Adrenal gland (tissue), 12 donors: Measurements from ENCODE around the gene TRIM72. TPM values are rescaled to one million over a fixed set of nuclear protein-coding genes. Genes with fewer than 3 reads are reported as not detected.
"Not testable (repeated sequence)": the region's sequence is repeated elsewhere in the genome, so short reads cannot be mapped to it uniquely, and the experiment has no call there.

Source experiments
- DNase-seq, 7 donors: peaks; one replicate each; pipeline ENCODE4 v3.0.0-alpha.2; 2019 to 2020
- H3K27ac ChIP-seq, 5 donors: fragments of 200-600 bp; sonication (generic) in 4 of 5; 1 replicate in 3 of 5; 2 replicates in 2 of 5; pipeline versions ENCODE4 v1.5.1 to v1.8.0; 2016 to 2020; ENCODE audit warnings: mild to moderate bottlenecking in 1 of 5
- H3K27me3 ChIP-seq: fragments of 200-600 bp; 2 replicates; pipeline ENCODE4 v1.8.0; 2021
- H3K36me3 ChIP-seq, 2 donors: fragments of 200-600 bp; replicated peaks in 1 of 2; 1 replicate in 1 of 2; 2 replicates in 1 of 2; pipeline versions ENCODE4 v1.5.1 to v1.8.0; 2018 to 2022
- H3K4me1 ChIP-seq, 2 donors: fragments of 200-600 bp; replicated peaks in 1 of 2; 1 replicate in 1 of 2; 2 replicates in 1 of 2; pipeline versions ENCODE4 v1.5.1 to v1.8.0; 2018 to 2021
- H3K4me3 ChIP-seq, 4 donors: fragments of 200-600 bp; sonication (generic) in 3 of 4; one replicate each; pipeline ENCODE4 v1.5.1; 2016 to 2018
- H3K9me3 ChIP-seq, 3 donors: fragments of 200-600 bp; sonication (generic) in 1 of 3; replicated peaks in 1 of 3; 1 replicate in 2 of 3; 2 replicates in 1 of 3; pipeline versions ENCODE4 v1.5.1 to v1.8.0; 2016 to 2021
- CTCF ChIP-seq, 6 experiments: fragments of 450-650 bp in 4 of 6; fragments of 200-600 bp in 2 of 6; sonication (generic) in 1 of 6; IDR thresholded peaks; 1 replicate in 5 of 6; 2 replicates in 1 of 6; pipeline versions ENCODE4 v1.5.1 to v1.8.0; 2016 to 2021; ENCODE audit warnings: antibody characterized with exemption in 6 of 6, mild to moderate bottlenecking in 2 of 6, moderate library complexity in 1 of 6
- POLR2A ChIP-seq, 2 donors: fragments of 450-650 bp; IDR thresholded peaks; one replicate each; pipeline ENCODE4 v1.6.1; 2017; ENCODE audit warnings: antibody characterized with exemption in 2 of 2, mild to moderate bottlenecking in 2 of 2, moderate library complexity in 1 of 2
- WGBS, 4 donors: extraction: QIAGEN DNeasy Blood & Tissue Kit in 2 of 4; methylation state at CpG; one replicate each; pipeline versions ENCODE4 v1.1.5 to v1.1.7; 2013 to 2017; 5-methylcytosine and 5-hydroxymethylcytosine counted together
- intact Hi-C, 2 donors: fragments of 100-400 bp; cut with DNase I; formaldehyde crosslinking; loops; one replicate each; pipeline versions ENCODE4 v1.14.1 to v1.15.0; 2022 to 2023
- polyA plus RNA-seq, 3 donors: library from polyadenylated mRNA; stranded (reverse); fragments of 200-250 nt in 2 of 3; fragments of 350-450 nt in 1 of 3; fragmentation: Illumina TruSeq in 1 of 3; extraction: RNeasy Lipid Tissue Mini Kit (QIAGEN cat#74804) in 1 of 3; gene quantifications; one replicate each; pipeline ENCODE4 v1.2.3, GENCODE V29; 2013 to 2014
- total RNA-seq, 9 donors: library from RNA; depleted of rRNA in 4 of 9; stranded (reverse); fragments of >200 nt in 4 of 9; fragments of 120-200 nt in 1 of 9; fragmentation: NEBNext Ultra II Directional in 1 of 9; extraction: Animal tissue kit (Norgen Biotek cat#: 25700) in 1 of 9; gene quantifications; one replicate each; pipeline versions ENCODE4 v1.1.0 to v1.2.4, GENCODE V29; 2013 to 2023
- donor health status: healthy with polysubstance abuse.
- donor health status: Bipolar disorder and iron deficiency.
- donor health status: DM: yes; HTN: yes; CAD: no.
- donor health status: DM: no; HTN: no; CAD: no.
- donor health status: DM: no; HTN: no; CAD: no.
- donor health status: DM: yes; HTN: yes; CAD: no.

The TRIM72 gene
- total and polyA plus RNA-seq, 12 donors = 0.03 to 0.24 (median 0.06) TPM; not detected in 7

DNA sequence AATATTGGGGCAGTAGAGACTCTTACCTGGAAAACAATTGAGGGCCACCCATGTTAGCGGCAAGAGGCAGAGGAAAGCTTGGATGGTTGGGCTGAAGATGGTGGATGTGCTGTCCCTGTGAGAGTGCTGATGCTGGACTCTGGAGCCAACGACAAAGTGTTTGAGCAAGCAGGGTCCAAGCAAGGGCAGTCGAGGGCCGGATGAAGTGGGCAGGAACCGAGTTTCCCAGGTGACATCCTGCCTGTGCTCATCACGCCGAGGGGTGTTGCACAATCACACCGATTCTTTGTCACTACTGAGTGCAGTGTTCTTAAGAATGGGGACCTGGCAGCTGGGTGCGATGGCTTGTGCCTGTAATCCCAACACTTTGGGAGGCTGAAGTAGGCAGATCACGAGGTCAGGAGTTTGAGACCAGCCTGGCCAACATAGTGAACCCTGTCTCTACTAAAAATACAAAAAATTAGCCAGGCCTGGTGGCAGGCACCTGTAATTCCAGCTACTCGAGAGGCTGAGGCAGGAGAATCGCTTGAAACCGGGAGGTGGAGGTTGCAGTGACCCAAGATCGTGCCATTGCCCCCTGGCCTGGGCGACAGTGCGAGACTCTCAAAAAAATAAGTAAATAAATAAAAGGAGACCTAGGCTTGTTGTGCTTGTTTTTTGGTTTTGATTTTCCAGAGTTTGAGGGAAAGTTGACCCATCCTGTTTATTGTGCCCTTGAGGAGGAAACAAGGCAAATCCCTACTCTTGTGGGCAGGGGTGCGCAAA is 17.4 kb upstream of the TRIM72 start:
- Histone ChIP-seq H3K9me3 (no peaks in the 10 kb centered on the region), H3K4me3 (no peak overlapping the region), H3K27me3 (no peaks in the 10 kb centered on the region), H3K4me1 (peaks cover 0 to 2% of the 10 kb centered on the region in 2 donors), H3K27ac (no peak overlapping the region), H3K36me3 (peaks cover 0 to 59% of the 10 kb centered on the region in 2 donors)
- intact Hi-C loops = no loop called here
- 81 to 84% (median 84%) methylated on average over 14 to 17 of the region's 17 CpGs for WGBS, 4 donors
- no peak for DNase-seq
- TF ChIP-seq POLR2A (IDR thresholded peaks at IDR 0.05) = no peak
- no peak for TF ChIP-seq CTCF (IDR thresholded peaks at IDR 0.05)

GRCh38 chr16:31198207-31198882 is 15.6 kb upstream of the TRIM72 start:
- WGBS, 4 donors = 66 to 85% (median 75%) methylated on average over 3 to 7 of the region's 7 CpGs
- no peak for TF ChIP-seq POLR2A (IDR thresholded peaks at IDR 0.05)
- Histone ChIP-seq H3K36me3 (peaks cover 0 to 40% of the 10 kb centered on the region in 2 donors), H3K4me3 (no peak overlapping the region), H3K27me3 (no peaks in the 10 kb centered on the region), H3K27ac (no peak overlapping the region), H3K4me1 (peaks cover 0 to 11% of the 10 kb centered on the region in 2 donors), H3K9me3 (no peaks in the 10 kb centered on the region)
- intact Hi-C loops = no loop called here
- DNase-seq = no peak

- Histone ChIP-seq H3K9me3 (no peaks in the 10 kb centered on the region), H3K4me3 (no peak overlapping the region), H3K36me3 (peaks cover 0 to 28% of the 10 kb centered on the region in 2 donors), H3K4me1 (peaks cover 0 to 13% of the 10 kb centered on the region in 2 donors), H3K27me3 (no peaks in the 10 kb centered on the region), H3K27ac (no peak overlapping the region)
- TF ChIP-seq POLR2A (IDR thresholded peaks at IDR 0.05) (no peak), CTCF (IDR thresholded peaks at IDR 0.05) (no peak)
- 89 to 95% (median 91%) methylated on average over 5 of the region's 5 CpGs for WGBS, 4 donors
- intact Hi-C loops = loop anchor here in 1 of 2 donors (10.0 kb wide), 2 partner anchors 215 to 245 kb away; partner anchors contain the start of genes HSD3B7 and ZNF843
- no peak for DNase-seq
These were observed 14.4 kb upstream of the TRIM72 start for GRCh38 chr16:31199430-31200041.

DNA sequence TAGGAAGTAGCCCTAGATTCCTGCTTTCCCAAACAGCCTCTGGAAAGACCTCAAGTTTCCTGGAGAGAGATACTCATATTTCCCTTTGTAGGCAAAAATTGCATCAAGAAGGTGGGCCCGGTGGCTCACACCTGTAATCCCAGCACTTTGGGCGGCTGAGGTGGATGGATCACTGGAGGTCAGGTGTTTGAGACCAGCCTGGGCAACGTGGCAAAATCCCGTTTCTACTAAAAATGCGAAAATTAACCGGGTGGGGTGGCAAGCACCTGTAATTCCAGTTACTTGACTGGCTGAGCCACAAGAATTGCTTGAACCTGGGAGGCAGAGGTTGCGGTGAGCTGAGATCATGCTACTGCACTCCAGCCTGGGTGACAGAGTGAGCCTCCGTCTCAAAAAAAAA is 13.8 kb upstream of the TRIM72 start:
- intact Hi-C loops = loop anchor here in 1 of 2 donors (10.0 kb wide), 2 partner anchors 215 to 245 kb away; partner anchors contain the start of genes HSD3B7 and ZNF843
- Histone ChIP-seq H3K4me1 (peaks cover 0 to 13% of the 10 kb centered on the region in 2 donors), H3K36me3 (peaks cover 0 to 23% of the 10 kb centered on the region in 2 donors)
- DNase-seq, H3K27ac ChIP-seq, H3K27me3 ChIP-seq, H3K4me3 ChIP-seq, H3K9me3 ChIP-seq: not testable (repeated sequence)
- 82 to 92% (median 88%) methylated on average over 8 of the region's 8 CpGs for WGBS, 4 donors
